ENCODE data around the gene CST1.
"Not testable (repeated sequence)": the region's sequence is repeated elsewhere in the genome, so short reads cannot be mapped to it uniquely, and the experiment has no call there.

Gene CST1

DNA sequence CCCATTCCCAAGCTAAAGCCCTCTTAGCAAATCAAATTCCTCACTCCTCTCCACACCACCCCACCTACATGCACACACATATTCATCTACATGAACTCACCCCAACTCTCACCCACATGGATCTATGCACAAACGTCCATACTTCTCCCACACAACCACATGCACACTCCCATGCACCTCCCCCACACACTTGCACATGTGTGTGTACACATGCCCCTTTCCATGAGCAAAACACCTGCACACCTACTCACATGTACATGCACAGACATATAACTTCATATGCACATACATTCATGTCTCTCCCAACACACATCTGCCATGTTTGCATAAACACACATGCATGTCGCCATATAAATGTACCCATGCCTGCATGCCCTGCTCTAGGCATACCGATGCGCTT is 22.8 kb upstream of the CST1 start:
- Histone ChIP-seq H3K9me3 (ENCODE audit: insufficient read depth, low read depth, low read length) (no peaks in the 10 kb centered on the region), H3K36me3 (ENCODE audit: insufficient read depth, low read length) (no peaks in the 10 kb centered on the region), H3K4me3 (ENCODE audit: low read length) (no peak overlapping the region), H3K9ac (ENCODE audit: low read depth, low read length) (no peak overlapping the region), H3K27me3 (ENCODE audit: insufficient read depth, low read length) (peaks cover 10% of the 10 kb centered on the region; the same call in 1 of the 2 replicates), H3K27ac (ENCODE audit: low read depth, low read length) (no peak overlapping the region), H3K4me1 (ENCODE audit: insufficient read depth, low read length) (0 out of 2 replicates have a peak, but pooled peaks cover 4% of the 10 kb centered on the region)
- 93% methylated on average over 4 of the region's 4 CpGs for WGBS

DNA sequence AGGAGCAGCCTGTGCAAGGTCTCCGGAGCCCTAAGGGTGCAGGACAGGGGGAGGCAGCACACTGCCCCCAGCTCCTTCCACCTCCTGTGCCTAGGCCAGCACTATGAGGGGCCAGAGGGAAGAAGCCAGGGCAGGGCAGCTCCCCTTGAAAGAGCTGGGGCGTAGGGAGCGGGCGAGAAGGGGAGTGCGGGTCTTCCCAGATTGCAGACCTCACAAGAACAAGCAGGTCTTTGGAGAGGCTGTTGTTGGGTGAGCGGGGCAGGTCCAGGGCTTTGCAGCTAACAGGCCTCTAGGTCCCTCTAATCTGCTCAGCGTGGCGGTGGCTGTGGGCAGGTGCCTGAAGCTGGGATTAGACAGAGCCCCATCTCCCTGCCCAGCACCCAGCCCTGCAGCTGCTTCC is 22.4 kb upstream of the CST1 start:
- Histone ChIP-seq H3K27me3 (ENCODE audit: insufficient read depth, low read length) (peaks cover 10% of the 10 kb centered on the region; the same call in 1 of the 2 replicates), H3K9ac (ENCODE audit: low read depth, low read length) (no peak overlapping the region), H3K4me1 (ENCODE audit: insufficient read depth, low read length) (0 out of 2 replicates have a peak, but pooled peaks cover 4% of the 10 kb centered on the region), H3K36me3 (ENCODE audit: insufficient read depth, low read length) (no peaks in the 10 kb centered on the region), H3K4me3 (ENCODE audit: low read length) (no peak overlapping the region), H3K9me3 (ENCODE audit: insufficient read depth, low read depth, low read length) (no peaks in the 10 kb centered on the region), H3K27ac (ENCODE audit: low read depth, low read length) (no peak overlapping the region)
- 95% methylated on average over 8 of the region's 8 CpGs for WGBS

GRCh38 chr20:23772074-23772473 is 21.3 kb upstream of the CST1 start:
- H3K9ac ChIP-seq (ENCODE audit: low read depth, low read length): no peak overlapping the region

GRCh38 chr20:23770384-23770783 is 19.6 kb upstream of the CST1 start:
- 93% methylated on average over 2 of the region's 2 CpGs for WGBS
- Histone ChIP-seq H3K27ac (ENCODE audit: low read depth, low read length) (no peak overlapping the region), H3K27me3 (ENCODE audit: insufficient read depth, low read length) (peaks cover 10% of the 10 kb centered on the region; the same call in 1 of the 2 replicates), H3K4me3 (ENCODE audit: low read length) (no peak overlapping the region), H3K9ac (ENCODE audit: low read depth, low read length) (no peak overlapping the region), H3K36me3 (ENCODE audit: insufficient read depth, low read length) (no peaks in the 10 kb centered on the region), H3K4me1 (ENCODE audit: insufficient read depth, low read length) (no peaks in the 10 kb centered on the region), H3K9me3 (ENCODE audit: insufficient read depth, low read depth, low read length) (no peaks in the 10 kb centered on the region)

More at GRCh38 chr20:23772074-23772473, 21.3 kb upstream of the CST1 start:
- Histone ChIP-seq H3K9me3 (ENCODE audit: insufficient read depth, low read depth, low read length) (no peaks in the 10 kb centered on the region), H3K27me3 (ENCODE audit: insufficient read depth, low read length) (peaks cover 10% of the 10 kb centered on the region; the same call in 1 of the 2 replicates), H3K4me1 (ENCODE audit: insufficient read depth, low read length) (0 out of 2 replicates have a peak, but pooled peaks cover 4% of the 10 kb centered on the region), H3K4me3 (ENCODE audit: low read length) (no peak overlapping the region), H3K27ac (ENCODE audit: low read depth, low read length) (no peak overlapping the region), H3K36me3 (ENCODE audit: insufficient read depth, low read length) (no peaks in the 10 kb centered on the region)
- WGBS: 97% methylated on average over 3 of the region's 3 CpGs

- H3K9ac ChIP-seq (ENCODE audit: low read depth, low read length); H3K27ac ChIP-seq (ENCODE audit: low read depth, low read length); H3K36me3 ChIP-seq (ENCODE audit: insufficient read depth, low read length); H3K9me3 ChIP-seq (ENCODE audit: insufficient read depth, low read depth, low read length); H3K4me3 ChIP-seq (ENCODE audit: low read length): not testable (repeated sequence)
- Histone ChIP-seq H3K27me3 (ENCODE audit: insufficient read depth, low read length) (peaks cover 11% of the 10 kb centered on the region), H3K4me1 (ENCODE audit: insufficient read depth, low read length) (peaks cover 17% of the 10 kb centered on the region)
These were observed 17.8 kb upstream of the CST1 start for GRCh38 chr20:23768520-23768919.

GRCh38 chr20:23766531-23766930 is 15.8 kb upstream of the CST1 start:
- Histone ChIP-seq H3K27ac (ENCODE audit: low read depth, low read length) (no peak overlapping the region), H3K27me3 (ENCODE audit: insufficient read depth, low read length) (peaks cover 24% of the 10 kb centered on the region), H3K4me1 (ENCODE audit: insufficient read depth, low read length) (peaks cover 20% of the 10 kb centered on the region), H3K36me3 (ENCODE audit: insufficient read depth, low read length) (no peaks in the 10 kb centered on the region), H3K4me3 (ENCODE audit: low read length) (no peak overlapping the region), H3K9ac (ENCODE audit: low read depth, low read length) (no peak overlapping the region), H3K9me3 (ENCODE audit: insufficient read depth, low read depth, low read length) (no peaks in the 10 kb centered on the region)
- 89% methylated on average over 1 of the region's 1 CpG for WGBS

- H3K4me3 ChIP-seq (ENCODE audit: low read length): no peak overlapping the region
- H3K4me1 ChIP-seq (ENCODE audit: insufficient read depth, low read length): peaks cover 20% of the 10 kb centered on the region
- no peaks in the 10 kb centered on the region for H3K9me3 ChIP-seq (ENCODE audit: insufficient read depth, low read depth, low read length)
- H3K27me3 ChIP-seq (ENCODE audit: insufficient read depth, low read length): peaks cover 26% of the 10 kb centered on the region
- H3K27ac ChIP-seq (ENCODE audit: low read depth, low read length): no peak overlapping the region
- no peak overlapping the region for H3K9ac ChIP-seq (ENCODE audit: low read depth, low read length)
- WGBS: 78% methylated on average over 5 of the region's 5 CpGs
- no peaks in the 10 kb centered on the region for H3K36me3 ChIP-seq (ENCODE audit: insufficient read depth, low read length)
These were observed 14.8 kb upstream of the CST1 start for GRCh38 chr20:23765578-23765977.

DNA sequence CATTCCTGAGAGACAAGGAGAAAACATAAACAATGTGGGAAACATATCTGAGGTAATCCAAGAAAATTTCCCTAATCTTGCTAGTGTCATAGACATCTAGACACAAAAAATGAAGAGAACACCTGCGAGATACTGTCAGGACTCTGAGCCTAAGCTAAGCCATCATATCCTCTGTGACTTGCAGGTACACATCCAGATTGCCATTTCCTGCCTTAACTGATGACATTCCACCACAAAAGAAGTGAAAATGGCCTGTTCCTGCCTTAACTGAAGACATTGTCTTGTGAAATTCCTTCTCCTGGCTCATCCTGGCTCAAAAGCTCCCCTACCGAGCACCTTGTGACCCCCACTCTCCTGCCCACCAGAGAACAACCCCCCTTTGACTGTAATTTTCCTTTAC is 13.9 kb upstream of the CST1 start:
- H3K9me3 ChIP-seq (ENCODE audit: insufficient read depth, low read depth, low read length); H3K36me3 ChIP-seq (ENCODE audit: insufficient read depth, low read length): not testable (repeated sequence)
- H3K9ac ChIP-seq (ENCODE audit: low read depth, low read length): 0 out of 2 replicates have a peak overlapping the region, but pooled peaks have one; percentile 3
- WGBS: 6% methylated on average over 2 of the region's 2 CpGs
- H3K27me3 ChIP-seq (ENCODE audit: insufficient read depth, low read length): peaks cover 36% of the 10 kb centered on the region
- peaks cover 20% of the 10 kb centered on the region for H3K4me1 ChIP-seq (ENCODE audit: insufficient read depth, low read length)
- H3K4me3 ChIP-seq (ENCODE audit: low read length): peak overlapping the region; percentile 14; the same call in 1 of the 2 replicates
- H3K27ac ChIP-seq (ENCODE audit: low read depth, low read length): peak overlapping the region; percentile 56

- H3K9me3 ChIP-seq (ENCODE audit: insufficient read depth, low read depth, low read length): no peaks in the 10 kb centered on the region
These were observed 12.6 kb upstream of the CST1 start for GRCh38 chr20:23763345-23763744.

DNA sequence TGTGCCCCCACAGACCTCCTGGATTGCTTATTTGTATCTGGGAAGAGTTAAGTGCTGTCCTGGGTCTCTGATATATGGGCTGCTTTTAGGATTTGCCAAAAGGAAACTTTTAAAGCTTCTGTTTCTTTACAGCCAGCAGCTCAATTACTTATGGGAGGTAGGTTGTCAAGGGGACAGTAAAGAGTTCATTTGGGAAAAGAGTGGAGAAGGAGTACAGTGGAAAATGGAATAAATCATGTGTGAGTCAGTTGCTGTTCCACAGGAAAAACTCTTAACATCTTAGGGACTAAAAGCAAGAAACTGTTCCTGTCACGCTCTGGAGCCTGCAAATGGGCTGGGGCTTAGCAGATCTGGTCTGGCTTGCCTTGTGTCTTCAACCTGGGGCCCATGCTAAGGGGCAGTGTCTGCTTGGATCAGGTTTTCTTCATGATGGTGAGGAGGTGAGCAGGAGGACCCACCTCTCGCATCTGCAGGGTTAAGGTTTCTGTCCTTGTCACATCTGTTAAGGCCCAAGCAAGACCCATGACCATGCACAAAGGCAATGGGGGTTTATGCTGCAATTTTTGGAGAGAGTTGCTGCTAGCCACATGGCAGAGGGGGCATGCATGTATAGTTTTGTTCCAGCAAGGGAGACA is 8.7 kb upstream of the CST1 start:
- no peaks in the 10 kb centered on the region for H3K9me3 ChIP-seq (ENCODE audit: insufficient read depth, low read depth, low read length)
- peaks cover 83% of the 10 kb centered on the region for H3K27me3 ChIP-seq (ENCODE audit: insufficient read depth, low read length)
- no peak overlapping the region for H3K27ac ChIP-seq (ENCODE audit: low read depth, low read length)
- H3K4me1 ChIP-seq (ENCODE audit: insufficient read depth, low read length): peaks cover 22% of the 10 kb centered on the region
- H3K9ac ChIP-seq (ENCODE audit: low read depth, low read length): no peak overlapping the region
- no peak overlapping the region for H3K4me3 ChIP-seq (ENCODE audit: low read length)
- 68% methylated on average over 2 of the region's 2 CpGs for WGBS
- no peaks in the 10 kb centered on the region for H3K36me3 ChIP-seq (ENCODE audit: insufficient read depth, low read length)

More at GRCh38 chr20:23763345-23763744, 12.6 kb upstream of the CST1 start:
- Histone ChIP-seq H3K4me1 (ENCODE audit: insufficient read depth, low read length) (peaks cover 20% of the 10 kb centered on the region), H3K27ac (ENCODE audit: low read depth, low read length) (no peak overlapping the region), H3K4me3 (ENCODE audit: low read length) (no peak overlapping the region), H3K27me3 (ENCODE audit: insufficient read depth, low read length) (peaks cover 45% of the 10 kb centered on the region), H3K9ac (ENCODE audit: low read depth, low read length) (no peak overlapping the region), H3K36me3 (ENCODE audit: insufficient read depth, low read length) (no peaks in the 10 kb centered on the region)

DNA sequence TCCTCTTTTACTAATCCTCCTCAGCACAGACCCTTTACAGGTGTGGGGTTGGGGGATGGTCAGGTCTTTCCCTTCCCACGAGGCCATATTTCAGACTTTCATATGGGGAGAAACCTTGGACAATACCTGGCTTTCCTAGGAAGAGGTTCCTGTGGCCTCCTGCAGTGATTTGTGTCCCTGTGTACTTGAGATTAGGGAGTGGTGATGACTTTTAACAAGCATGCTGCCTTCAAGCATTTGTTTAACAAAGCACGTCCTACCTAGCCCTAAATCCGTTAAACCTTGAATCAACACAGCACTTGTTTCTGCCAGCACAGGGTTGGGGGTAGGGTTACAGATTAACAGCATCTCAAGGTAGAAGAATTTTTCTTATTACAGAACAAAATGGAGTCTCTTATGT is 6.1 kb upstream of the CST1 start:
- H3K9me3 ChIP-seq (ENCODE audit: insufficient read depth, low read depth, low read length); H3K9ac ChIP-seq (ENCODE audit: low read depth, low read length); H3K36me3 ChIP-seq (ENCODE audit: insufficient read depth, low read length); H3K4me3 ChIP-seq (ENCODE audit: low read length); H3K27ac ChIP-seq (ENCODE audit: low read depth, low read length); H3K4me1 ChIP-seq (ENCODE audit: insufficient read depth, low read length): not testable (repeated sequence)
- WGBS: 0% methylated on average over 1 of the region's 3 CpGs
- H3K27me3 ChIP-seq (ENCODE audit: insufficient read depth, low read length): peaks cover 90% of the 10 kb centered on the region
